GM04504 (cell line): ENCODE results near the gene KAT8.
"Not testable (repeated sequence)": the region's sequence is repeated elsewhere in the genome, so short reads cannot be mapped to it uniquely, and the experiment has no call there.

Source experiments
- DNase-seq: peaks from one replicate; pipeline ENCODE4 v3.0.0-alpha.2; 2012; ENCODE audit warnings: low read depth

Gene KAT8

DNA sequence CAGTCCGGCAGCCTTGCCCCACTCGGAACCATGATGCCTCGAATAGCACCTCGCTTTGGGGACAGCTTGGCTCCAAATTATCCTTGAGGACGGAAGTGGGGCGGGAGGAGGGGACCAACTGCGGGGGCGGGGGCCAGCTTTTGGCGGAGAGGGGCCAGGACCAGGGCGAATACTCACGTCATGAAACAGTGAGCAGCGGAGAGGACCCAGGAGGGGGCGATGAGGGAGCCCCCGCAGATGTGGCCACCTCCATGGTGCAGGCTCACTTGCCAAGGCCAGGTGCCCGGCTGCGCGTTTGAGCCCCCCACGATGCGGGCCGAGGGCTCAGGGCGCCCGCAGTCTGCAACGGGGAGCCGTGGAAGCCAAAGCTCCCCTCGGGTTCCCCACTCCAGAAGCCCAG is 31.4 kb downstream of the KAT8 start:
- DNase-seq, result no peak

DNA sequence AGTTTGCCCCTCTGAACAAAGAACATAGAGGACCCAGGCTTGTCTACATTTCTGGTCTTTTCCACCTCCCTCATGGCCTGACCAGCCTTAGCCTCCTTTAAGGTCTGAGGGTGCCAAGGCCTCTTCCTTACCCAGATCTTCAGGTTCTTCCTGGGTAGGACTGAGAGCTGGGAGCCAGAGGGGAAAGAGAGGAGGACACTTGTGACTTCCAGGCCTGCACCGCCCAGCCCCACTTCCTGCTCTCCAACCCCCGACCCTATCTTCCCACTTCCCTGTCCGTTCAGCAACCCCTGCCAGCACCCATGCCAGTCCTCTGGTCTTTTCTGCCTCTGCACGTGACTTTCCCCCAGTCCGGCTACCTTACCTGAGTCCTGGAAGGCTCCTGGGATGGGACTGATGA is 31.9 kb downstream of the KAT8 start:
- no peak for DNase-seq

DNA sequence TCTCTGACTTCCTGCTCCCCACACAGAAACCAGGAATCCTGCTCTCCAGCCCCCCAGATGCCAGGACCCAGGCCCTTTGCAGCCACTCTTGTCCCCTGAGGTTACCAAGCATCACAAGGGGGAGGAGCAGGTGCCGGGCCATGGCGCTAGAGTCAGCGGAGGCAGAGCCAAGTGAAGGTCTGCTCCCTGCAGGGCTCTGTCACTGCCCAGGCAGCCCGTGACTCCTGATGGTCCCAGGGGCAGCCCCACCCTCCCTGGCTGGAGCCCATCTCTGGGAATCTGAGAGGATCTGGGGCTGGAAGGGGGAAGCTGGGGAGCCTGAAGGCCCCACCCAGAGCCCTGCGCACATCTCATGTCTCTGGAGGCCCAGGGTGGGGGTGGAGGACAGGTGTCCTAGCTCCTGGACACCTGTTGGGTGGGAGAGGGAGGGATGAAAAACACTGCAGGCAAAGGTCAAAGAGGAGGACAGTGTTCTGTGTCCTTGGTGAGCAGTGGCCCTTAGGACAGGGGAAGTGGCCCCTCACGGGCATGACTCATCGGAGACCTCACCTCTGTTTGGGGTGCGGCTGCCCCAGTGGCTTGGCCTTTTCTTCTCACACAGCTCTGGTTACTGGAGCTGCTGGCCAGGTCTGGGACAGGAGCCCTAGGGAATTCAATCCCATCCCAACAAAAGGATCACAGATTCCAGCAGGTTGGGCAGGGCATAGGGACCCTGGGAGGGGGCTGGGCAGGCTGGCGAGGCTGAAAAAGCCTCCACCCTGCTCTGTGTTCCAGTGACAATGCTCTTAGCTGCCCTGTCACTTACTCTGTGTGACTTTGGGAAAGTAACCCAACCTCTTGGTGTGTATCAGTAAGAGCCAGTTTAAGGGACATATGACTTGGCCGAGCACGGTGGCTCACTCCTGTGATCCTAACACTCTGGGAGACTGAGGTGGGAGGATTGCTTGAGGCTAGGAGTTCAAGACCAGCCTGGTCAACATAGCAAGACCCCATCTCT is 32.7 kb downstream of the KAT8 start, which contains the start of gene PRSS36:
TSS of gene PRSS36 (minus strand) at position 173 of the 997 bp plus-strand sequence. CDS start at position 142, 31 bp downstream.
- DNase-seq, result no peak

DNA sequence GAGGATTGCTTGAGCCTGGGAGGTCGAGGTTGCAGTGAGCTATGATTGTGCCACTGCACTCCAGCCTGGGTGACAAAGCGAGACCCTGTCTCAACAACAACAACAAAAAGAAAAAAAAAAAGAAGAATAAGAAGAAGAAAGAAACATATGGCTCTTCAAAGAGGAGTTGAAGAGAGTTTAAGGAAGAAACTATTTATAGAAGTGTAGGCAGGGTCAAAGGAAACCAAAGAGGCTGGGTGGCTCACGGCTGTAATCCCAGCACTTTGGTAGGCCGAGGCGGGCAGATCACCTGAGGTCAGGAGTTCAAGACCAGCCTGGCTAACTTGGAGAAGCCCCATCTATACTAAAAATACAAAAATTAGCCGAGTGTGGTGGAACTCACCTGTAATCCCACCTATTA is 33.5 kb downstream of the KAT8 start:
- not testable (repeated sequence) for DNase-seq

DNA sequence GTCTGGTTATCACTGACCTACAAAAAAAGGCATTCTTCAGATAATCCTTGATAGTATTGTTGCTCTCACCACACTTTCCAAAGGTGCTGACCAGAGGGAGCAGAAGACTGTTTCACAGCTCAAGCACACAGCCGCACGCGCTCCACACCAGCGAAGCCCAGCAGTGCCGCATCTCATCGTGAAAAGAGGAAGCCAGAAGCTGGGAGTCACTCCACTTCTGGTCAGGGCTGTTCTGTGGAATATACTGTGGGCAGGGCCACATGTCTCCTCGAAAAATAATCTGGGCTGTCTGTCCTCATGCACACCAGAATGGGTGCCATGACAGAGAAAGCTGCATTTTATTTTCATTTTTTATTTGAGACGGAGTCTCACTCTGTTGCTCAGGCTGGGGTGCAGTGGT is 39.7 kb downstream of the KAT8 start:
- no peak for DNase-seq

DNA sequence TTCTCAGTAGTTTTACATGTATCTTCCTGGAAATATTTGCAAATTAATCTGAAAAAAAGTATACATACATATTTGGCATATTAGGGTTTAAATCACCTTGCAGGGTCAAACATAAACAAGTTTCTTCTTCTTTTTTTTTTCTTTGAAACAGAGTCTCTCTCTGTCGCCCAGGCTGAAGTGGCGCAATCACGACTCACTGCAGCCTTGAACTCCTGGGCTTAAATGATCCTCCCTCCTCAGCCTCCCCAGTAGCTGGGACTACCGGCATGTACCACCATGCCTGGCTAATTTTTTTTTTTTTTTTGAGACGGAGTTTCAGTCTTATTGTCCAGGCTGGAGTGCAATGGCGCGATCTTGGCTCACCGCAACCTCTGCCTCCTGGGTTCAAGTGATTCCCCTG is 49.9 kb downstream of the KAT8 start:
- DNase-seq, result no peak

DNA sequence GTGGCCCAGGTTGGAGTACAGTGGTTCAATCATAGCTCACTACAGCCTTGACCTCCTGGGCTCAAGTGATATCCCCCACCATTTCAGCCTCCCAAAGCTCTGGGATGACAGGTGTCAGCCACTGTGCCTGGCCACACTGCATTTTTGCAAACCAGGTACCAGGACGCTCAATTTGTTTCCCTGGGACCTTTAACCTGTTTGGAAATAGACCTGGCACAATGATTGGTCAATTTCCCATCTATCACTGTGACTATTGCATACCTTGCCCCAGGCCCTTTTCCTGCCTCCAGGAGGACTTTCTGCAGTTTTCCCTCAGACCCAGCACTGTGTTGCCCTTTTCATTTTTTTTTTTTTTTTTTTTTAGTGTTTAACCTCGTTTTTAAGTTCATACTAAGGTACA is 51.4 kb downstream of the KAT8 start:
- DNase-seq, result no peak

DNA sequence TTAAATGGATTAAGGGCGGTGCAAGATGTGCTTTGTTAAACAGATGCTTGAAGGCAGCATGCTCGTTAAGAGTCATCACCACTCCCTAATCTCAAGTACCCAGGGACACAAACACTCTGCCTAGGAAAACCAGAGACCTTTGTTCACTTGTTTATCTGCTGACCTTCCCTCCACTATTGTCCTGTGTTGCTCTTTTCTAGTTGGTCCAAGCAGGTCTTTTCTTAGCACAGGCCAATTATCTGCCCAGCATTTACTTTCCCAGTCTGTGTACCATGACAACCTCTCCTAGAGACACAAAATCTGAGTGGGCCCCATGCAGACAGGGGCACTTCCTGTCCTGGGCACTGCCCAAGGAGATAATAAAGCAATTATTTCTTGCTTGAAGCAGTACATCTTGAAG is 52.6 kb downstream of the KAT8 start:
- DNase-seq, result not testable (repeated sequence)

DNA sequence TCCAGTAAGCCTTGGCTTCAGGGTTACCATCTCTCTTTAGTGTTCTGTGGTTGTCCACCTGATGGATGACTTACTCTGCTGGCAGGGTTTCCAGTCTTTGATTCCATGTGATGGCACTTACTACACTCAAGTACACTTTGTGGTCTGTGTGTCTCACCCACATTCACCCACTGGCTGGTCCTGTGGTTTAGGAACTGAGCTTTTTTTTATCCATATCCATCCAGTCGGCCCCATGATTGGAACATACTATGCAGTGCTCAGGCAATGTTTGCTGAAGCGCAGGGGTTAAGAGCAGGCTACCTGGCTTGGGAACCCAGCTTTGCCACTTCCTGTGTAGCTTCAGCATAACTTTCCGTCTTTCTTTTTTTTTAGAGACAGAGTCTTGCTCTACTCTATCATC is 59.7 kb downstream of the KAT8 start:
- DNase-seq, result no peak

DNA sequence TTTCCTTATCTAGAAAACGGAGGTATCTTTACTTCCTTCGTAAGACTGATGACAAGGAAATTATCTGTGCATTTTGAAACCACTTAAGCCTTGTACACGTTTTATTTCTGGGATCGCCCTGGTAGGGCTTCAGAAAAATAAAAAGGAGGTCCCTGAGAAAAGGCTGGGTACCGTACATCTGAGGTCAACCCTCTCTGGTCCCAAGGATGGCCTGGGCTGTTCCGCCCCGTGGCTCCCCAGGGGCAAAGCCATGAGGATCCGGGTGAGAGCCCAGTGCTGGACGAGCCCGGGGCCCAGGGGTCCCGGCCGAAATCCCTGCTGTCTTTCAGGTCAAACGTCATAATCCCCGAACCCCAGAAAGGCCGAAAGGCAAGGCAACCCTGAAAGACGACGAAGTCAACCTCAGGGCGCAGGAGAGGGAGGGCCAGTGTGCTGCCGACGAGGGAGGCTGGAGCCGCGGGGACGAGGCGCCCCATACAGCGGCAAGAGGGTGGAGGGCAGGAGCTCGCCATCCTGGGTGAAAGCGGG is 61.8 kb downstream of the KAT8 start:
- DNase-seq, result no peak

DNA sequence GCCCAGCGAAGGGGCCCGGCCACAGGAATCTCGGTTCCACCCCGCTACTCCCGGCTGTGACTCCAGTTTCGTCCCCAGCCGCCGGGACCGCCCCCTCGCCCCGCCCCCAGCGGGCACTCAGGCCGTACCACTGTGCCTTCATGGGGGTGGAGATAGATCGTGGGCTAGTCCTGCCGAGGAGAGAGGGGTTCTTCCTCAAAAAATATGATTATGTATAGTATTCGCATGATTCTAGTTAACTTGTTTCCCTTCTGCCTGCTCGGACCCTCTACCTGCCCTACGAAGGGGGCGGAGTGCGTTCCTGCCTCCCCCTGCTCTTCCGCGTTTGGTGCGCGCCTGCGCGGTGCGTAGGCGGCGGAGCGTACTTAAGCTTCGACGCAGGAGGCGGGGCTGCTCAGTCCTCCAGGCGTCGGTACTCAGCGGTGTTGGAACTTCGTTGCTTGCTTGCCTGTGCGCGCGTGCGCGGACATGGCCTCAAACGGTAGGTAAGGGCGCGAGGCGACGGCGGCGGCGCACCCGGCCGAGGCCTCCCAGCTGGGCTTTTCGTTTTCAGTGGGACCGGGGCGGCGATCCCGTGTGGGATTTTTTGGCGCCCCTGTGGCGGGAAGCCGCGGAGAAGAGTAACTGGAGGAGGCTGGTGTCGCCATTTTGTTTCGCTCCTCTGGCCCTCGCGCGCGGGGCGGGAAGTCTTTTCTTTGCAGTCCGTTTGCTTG is 62.4 kb downstream of the KAT8 start, which contains the start of gene FUS:
TSS of gene FUS (plus strand) at position 393 of the 713 bp plus-strand sequence. CDS start at position 469, 76 bp downstream.
- DNase-seq, result peak; percentile 67
